Measurements from ENCODE around the gene LETM1. TPM values are rescaled to one million over a fixed set of nuclear protein-coding genes. Genes with fewer than 3 reads are reported as not detected.
A peak's percentile ranks its signal among the peaks of the same experiment; 100 is the strongest.

The LETM1 gene
- total RNA-seq, 2 donors from 2014 or later: 32.1 to 63.1 TPM

GRCh38 chr4:1792832-1793495 is 63.0 kb downstream of the LETM1 start, which contains the start of gene FGFR3:
FGFR3 (plus strand) TSS chr4:1793293; CDS start chr4:1793935, 642 bp downstream.
- DNase-seq (ENCODE audit: low spot score): peak; percentile 27
- Histone ChIP-seq H3K4me1 (replicated peaks) (peaks cover 10% of the 10 kb centered on the region), H3K27ac (peak within 1 kb of the TSS in 1 of 2 donors; percentile 31), H3K36me3 (no peaks in the 10 kb centered on the region), H3K9me3 (no peaks in the 10 kb centered on the region), H3K4me3 (peak within 1 kb of the TSS; percentile 32 to 46), H3K27me3 (replicated peaks; ENCODE audit: insufficient read depth) (no peaks in the 10 kb centered on the region)
- TF ChIP-seq POLR2AphosphoS5 (IDR thresholded peaks at IDR 0.05) (no peak), CTCF (IDR thresholded peaks at IDR 0.05) (no peak), POLR2A (IDR thresholded peaks at IDR 0.05) (peak; percentile 12)
- 3% methylated on average over 57 of the region's 95 CpGs for WGBS
- intact Hi-C loops (cut with DNase I): no loop called here

- DNase-seq (ENCODE audit: low spot score): no peak
- Histone ChIP-seq H3K27ac (no peak overlapping the region), H3K4me1 (replicated peaks) (peaks cover 10% of the 10 kb centered on the region), H3K4me3 (no peak overlapping the region), H3K36me3 (no peaks in the 10 kb centered on the region), H3K9me3 (no peaks in the 10 kb centered on the region), H3K27me3 (replicated peaks; ENCODE audit: insufficient read depth) (no peaks in the 10 kb centered on the region)
- TF ChIP-seq POLR2A (IDR thresholded peaks at IDR 0.05): no peak
- TF ChIP-seq POLR2AphosphoS5 (IDR thresholded peaks at IDR 0.05): no peak
- TF ChIP-seq CTCF (IDR thresholded peaks at IDR 0.05): no peak
- intact Hi-C loops (cut with DNase I): no loop called here
- 65% methylated on average over 22 of the region's 29 CpGs for WGBS
These were observed 63.7 kb downstream of the LETM1 start for GRCh38 chr4:1792158-1792831.

- DNase-seq (ENCODE audit: low spot score): no peak
- intact Hi-C loops (cut with DNase I): no loop called here
- Histone ChIP-seq H3K9me3 (no peaks in the 10 kb centered on the region), H3K4me3 (no peak overlapping the region), H3K4me1 (replicated peaks) (peaks cover 7% of the 10 kb centered on the region), H3K27ac (no peak overlapping the region), H3K27me3 (replicated peaks; ENCODE audit: insufficient read depth) (no peaks in the 10 kb centered on the region), H3K36me3 (no peaks in the 10 kb centered on the region)
- TF ChIP-seq POLR2A (IDR thresholded peaks at IDR 0.05) (no peak), CTCF (IDR thresholded peaks at IDR 0.05) (no peak), POLR2AphosphoS5 (IDR thresholded peaks at IDR 0.05) (no peak)
- WGBS: 86% methylated on average over 10 of the region's 10 CpGs
These were observed 66.0 kb downstream of the LETM1 start for GRCh38 chr4:1790005-1790404.

DNA sequence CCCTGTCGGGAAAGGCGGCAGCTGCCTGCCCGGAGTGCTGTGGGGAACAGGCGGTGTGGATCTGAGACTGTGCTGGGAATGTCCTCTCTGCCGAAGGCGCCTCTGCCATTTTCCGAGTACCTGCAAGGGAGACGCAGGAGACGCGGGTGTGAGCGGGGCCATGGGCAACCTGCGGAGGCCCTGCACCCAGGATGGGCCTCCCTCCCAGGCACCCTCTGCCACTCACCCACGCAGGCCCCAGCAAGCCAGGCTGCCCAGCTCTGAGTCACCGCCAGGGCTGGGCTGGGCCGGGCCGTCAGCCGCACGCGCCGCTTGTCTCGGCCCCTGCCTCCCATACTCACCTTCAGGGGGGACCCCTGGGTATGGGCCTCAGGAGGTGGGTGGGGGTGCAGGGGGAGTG is 66.4 kb downstream of the LETM1 start:
- 83% methylated on average over 21 of the region's 21 CpGs for WGBS
- intact Hi-C loops (cut with DNase I): no loop called here
- no peaks in the 10 kb centered on the region for H3K9me3 ChIP-seq
- no peak overlapping the region for H3K27ac ChIP-seq
- no peak for DNase-seq (ENCODE audit: low spot score)
- no peak overlapping the region for H3K4me3 ChIP-seq
- no peak for TF ChIP-seq POLR2A (IDR thresholded peaks at IDR 0.05)
- no peak for TF ChIP-seq POLR2AphosphoS5 (IDR thresholded peaks at IDR 0.05)
- peak in 1 of 4 experiments; percentile 26 for TF ChIP-seq CTCF (IDR thresholded peaks at IDR 0.05)
- no peaks in the 10 kb centered on the region for H3K36me3 ChIP-seq
- peaks cover 7% of the 10 kb centered on the region for H3K4me1 ChIP-seq (replicated peaks)
- no peaks in the 10 kb centered on the region for H3K27me3 ChIP-seq (replicated peaks; ENCODE audit: insufficient read depth)

All from prostate gland (tissue), 2 donors.